AG04450 (cell line): ENCODE measurements around the gene TPP2. TPM values are rescaled to one million over a fixed set of nuclear protein-coding genes. Genes with fewer than 3 reads are reported as not detected.

ENCODE experiments used
- CTCF ChIA-PET: fragments of 300-600, 350-600 bp; formaldehyde crosslinking; extraction: SDS; loops from one replicate; lab custom pipeline; 2022; ENCODE audit warnings: antibody characterized with exemption, inconsistent platforms; lab: Charles Lee
- POLR2A ChIA-PET: fragments of 350-600 bp; formaldehyde crosslinking; extraction: SDS; loops from one replicate; lab custom pipeline; 2021; ENCODE audit warnings: antibody characterized with exemption, inconsistent platforms; lab: Yijun Ruan, JAX
- DNase-seq: peaks from one replicate; pipeline ENCODE4 v3.0.0-alpha.2; 2011; ENCODE audit warnings: low read depth, low spot score
- H3K27ac ChIP-seq: one replicate; pipeline ENCODE4 v1.5.1; 2012; ENCODE audit warnings: low read depth, low read length, control low read depth
- H3K27me3 ChIP-seq: one replicate; pipeline ENCODE4 v1.6.0; 2012; ENCODE audit warnings: low read length; ENCODE audit not compliant: control insufficient read depth, insufficient read depth
- H3K4me3 ChIP-seq: 2 replicates; pipeline ENCODE4 v1.5.1; 2011; ENCODE audit warnings: mild to moderate bottlenecking, low read depth, low read length, control low read depth
- H3K9me3 ChIP-seq: 2 replicates; pipeline ENCODE4 v1.5.1; 2012; ENCODE audit warnings: low read length; ENCODE audit not compliant: control insufficient read depth, insufficient read depth
- polyA plus RNA-seq: library from polyadenylated mRNA; depleted of rRNA; stranded (reverse); fragments of >200 nt; gene quantifications from 2 replicates; pipeline ENCODE4 v1.2.3, GENCODE V29; 2011
- TF ChIP-seq, protein P1 (sequence below): IDR thresholded peaks from 2 replicates; pipeline ENCODE4 v1.5.1; 2011; ENCODE audit warnings: low read depth, low read length, control low read depth, inconsistent platforms

The TPP2 gene
- polyA plus RNA-seq, 1 experiment = 49.8 TPM

DNA sequence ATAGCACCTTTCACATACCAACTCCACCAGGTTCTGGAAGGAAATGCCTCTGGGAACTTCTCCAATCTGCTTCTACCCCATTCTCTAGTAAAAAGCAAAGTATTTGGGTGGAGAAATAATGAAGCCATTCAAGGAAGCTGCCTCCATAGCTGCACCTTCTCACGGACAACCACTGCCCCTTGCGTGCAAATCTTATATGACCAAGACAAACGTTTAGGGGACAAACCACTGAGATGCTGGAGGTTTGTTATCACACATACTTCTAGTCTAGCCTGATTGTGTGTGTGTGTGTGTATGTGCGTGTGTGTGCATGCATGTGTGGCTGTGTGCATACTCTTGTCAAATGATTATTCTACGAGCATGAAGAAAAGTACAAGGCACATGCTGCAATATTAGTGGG lies 104.5 kb downstream of the TPP2 start:
- CTCF ChIA-PET = no interaction called here
- H3K27me3 ChIP-seq = peaks cover 21% of the 10 kb centered on the region
- no peak overlapping the region for H3K4me3 ChIP-seq
- no peak overlapping the region for H3K27ac ChIP-seq
- DNase-seq = no peak
- POLR2A ChIA-PET = no interaction called here
- no peaks in the 10 kb centered on the region; the same call in 1 of the 2 replicates for H3K9me3 ChIP-seq
- TF ChIP-seq, protein P1, sequence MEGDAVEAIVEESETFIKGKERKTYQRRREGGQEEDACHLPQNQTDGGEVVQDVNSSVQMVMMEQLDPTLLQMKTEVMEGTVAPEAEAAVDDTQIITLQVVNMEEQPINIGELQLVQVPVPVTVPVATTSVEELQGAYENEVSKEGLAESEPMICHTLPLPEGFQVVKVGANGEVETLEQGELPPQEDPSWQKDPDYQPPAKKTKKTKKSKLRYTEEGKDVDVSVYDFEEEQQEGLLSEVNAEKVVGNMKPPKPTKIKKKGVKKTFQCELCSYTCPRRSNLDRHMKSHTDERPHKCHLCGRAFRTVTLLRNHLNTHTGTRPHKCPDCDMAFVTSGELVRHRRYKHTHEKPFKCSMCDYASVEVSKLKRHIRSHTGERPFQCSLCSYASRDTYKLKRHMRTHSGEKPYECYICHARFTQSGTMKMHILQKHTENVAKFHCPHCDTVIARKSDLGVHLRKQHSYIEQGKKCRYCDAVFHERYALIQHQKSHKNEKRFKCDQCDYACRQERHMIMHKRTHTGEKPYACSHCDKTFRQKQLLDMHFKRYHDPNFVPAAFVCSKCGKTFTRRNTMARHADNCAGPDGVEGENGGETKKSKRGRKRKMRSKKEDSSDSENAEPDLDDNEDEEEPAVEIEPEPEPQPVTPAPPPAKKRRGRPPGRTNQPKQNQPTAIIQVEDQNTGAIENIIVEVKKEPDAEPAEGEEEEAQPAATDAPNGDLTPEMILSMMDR = no peak

- Histone ChIP-seq H3K9me3 (no peaks in the 10 kb centered on the region; the same call in 1 of the 2 replicates), H3K27ac (no peak overlapping the region), H3K4me3 (no peak overlapping the region), H3K27me3 (peaks cover 17% of the 10 kb centered on the region)
- ChIA-PET POLR2A (no interaction called here), CTCF (interaction anchor here (0.6 kb wide), 1 partner anchor 171 kb away, joined by 3 read pairs; no protein-coding TSS in a partner anchor)
- DNase-seq = no peak
- TF ChIP-seq, protein P1 = no peak
These were observed 106.4 kb downstream of the TPP2 start for GRCh38 chr13:102702965-102703725.

GRCh38 chr13:102703726-102704035 lies 106.9 kb downstream of the TPP2 start:
- Histone ChIP-seq H3K27me3 (peaks cover 17% of the 10 kb centered on the region), H3K27ac (no peak overlapping the region), H3K9me3 (peaks cover under 1% of the 10 kb centered on the region; the same call in 1 of the 2 replicates), H3K4me3 (no peak overlapping the region)
- no peak for DNase-seq
- CTCF ChIA-PET = no interaction called here
- TF ChIP-seq, protein P1 = no peak
- POLR2A ChIA-PET = no interaction called here

DNA sequence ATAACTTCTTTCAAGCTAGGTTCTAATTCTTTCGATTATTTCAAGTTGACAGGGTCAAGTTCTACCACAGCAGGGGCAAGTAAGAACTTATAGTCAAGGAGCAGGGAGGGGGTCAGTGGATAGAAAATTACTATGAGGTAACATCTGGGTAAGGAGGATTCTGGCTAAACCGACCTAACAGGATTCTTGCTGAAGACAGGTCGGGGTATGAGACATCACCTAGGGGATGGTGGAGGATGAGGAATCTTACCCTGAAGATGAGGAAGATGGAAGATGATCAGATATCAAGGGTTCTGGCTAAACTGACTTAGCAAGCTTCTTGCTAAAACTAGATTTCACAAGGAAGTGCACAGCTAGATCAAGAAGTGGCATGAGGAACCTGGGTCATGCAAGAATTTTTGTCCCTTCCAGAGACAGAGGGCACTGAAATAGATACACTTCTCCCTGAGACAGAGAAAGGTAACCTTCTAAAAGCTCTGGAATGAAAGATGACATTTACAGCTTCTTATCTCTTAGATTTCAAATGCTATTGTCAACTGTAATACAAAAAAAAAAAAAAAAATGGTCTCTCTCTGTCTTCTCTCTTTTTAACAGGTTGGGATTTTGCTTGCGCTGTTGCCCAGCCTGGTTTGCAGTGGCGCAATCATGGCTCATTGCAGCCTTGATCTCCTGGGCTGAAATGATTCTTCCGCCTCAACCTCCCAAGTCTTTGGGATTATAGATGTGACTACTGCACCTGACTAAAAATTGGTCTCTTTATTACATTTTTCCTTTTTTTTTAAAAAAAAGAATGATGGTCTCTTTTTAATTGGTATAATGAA lies 107.7 kb downstream of the TPP2 start:
- CTCF ChIA-PET = no interaction called here
- H3K9me3 ChIP-seq = peaks cover 4% of the 10 kb centered on the region; the same call in 1 of the 2 replicates

More for the DNA sequence above, 107.7 kb downstream of the TPP2 start:
- TF ChIP-seq, protein P1 = no peak
- POLR2A ChIA-PET = no interaction called here
- Histone ChIP-seq H3K4me3 (no peak overlapping the region), H3K27ac (no peak overlapping the region), H3K27me3 (peaks cover 16% of the 10 kb centered on the region)
- no peak for DNase-seq
